GM18498 (cell line): ENCODE data around the gene SGMS1.
A peak's percentile ranks its signal among the peaks of the same experiment; 100 is the strongest.
"Not testable (repeated sequence)": the region's sequence is repeated elsewhere in the genome, so short reads cannot be mapped to it uniquely, and the experiment has no call there.

Experiments used
- ATAC-seq: cut with Tn5 transposase; IDR thresholded peaks from one replicate; pipeline ENCODE4 v1.9.1; 2021; ENCODE audit warnings: mild to moderate bottlenecking, moderate library complexity; ENCODE audit not compliant: unreplicated experiment

The SGMS1 gene

DNA sequence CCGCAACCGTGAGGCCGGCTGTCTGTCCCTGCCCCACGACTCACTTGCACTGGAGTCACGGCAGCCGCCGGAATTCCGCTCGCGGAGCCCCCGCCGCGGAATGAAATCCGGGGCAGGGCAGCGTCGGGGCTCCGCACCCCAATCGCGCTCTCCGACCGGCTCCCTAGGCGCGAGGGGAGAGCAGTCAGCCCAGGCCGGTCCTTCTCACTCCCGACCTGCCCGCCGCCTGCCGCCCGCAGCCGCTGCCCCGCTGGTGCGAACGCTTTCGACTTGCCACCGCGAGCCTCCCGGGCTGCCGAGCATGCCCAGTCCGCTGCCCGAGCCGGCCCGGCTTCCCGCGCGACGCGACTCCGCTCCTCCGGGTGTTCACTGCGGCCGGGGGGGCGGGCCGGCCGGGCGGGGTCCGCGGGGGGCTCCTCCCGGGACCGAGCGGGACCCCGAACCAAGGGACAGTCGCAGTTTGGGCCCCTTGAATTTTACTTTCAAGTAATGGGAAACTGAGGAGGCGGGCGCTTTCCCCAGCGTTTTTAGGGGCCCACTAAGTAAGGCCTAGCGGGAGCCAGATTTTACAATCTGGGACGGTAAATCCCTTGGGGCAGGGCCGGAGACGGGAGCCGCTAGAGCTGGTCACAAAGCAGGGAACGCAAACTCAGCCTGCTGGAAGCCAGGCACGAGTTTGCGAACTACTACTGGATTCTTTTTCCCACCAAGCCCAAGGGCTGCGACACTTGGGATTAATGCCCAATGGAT lies at the start of gene SGMS1:
Gene SGMS1, minus strand, starts transcription at position 294 of the 750 bp plus-strand sequence. CDS start 279,842 bp downstream, outside the sequence.
- ATAC-seq: peak; percentile 37

GRCh38 chr10:50672152-50672551 lies 48.4 kb upstream of the SGMS1 start:
- peak; percentile 58 for ATAC-seq

GRCh38 chr10:50671645-50672044 lies 47.9 kb upstream of the SGMS1 start:
- ATAC-seq: peak; percentile 4

GRCh38 chr10:50669957-50670356 lies 46.2 kb upstream of the SGMS1 start:
- ATAC-seq: not testable (repeated sequence)

DNA sequence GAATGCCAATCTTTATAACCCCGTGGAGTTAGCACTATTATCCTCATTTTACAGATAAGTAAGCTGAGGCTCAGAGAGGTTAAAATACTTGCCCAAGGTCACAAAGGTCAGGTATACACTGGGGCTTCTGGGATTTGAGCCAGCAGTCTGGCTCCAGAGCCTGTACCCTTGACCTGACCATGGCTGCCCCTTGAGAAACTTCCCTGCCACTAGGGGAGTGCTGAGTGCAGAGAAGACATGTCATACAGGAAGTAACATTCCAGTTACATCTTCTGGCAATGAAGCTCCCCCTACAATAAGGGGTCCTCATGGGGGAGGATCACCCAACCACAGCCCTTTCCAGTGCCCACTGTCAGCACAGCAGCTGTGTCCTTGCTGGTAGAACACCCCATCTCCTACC lies 43.6 kb upstream of the SGMS1 start:
- not testable (repeated sequence) for ATAC-seq

GRCh38 chr10:50662420-50662819 lies 38.7 kb upstream of the SGMS1 start:
- not testable (repeated sequence) for ATAC-seq

- not testable (repeated sequence) for ATAC-seq
Measured at GRCh38 chr10:50661563-50661962, 37.8 kb upstream of the SGMS1 start.

DNA sequence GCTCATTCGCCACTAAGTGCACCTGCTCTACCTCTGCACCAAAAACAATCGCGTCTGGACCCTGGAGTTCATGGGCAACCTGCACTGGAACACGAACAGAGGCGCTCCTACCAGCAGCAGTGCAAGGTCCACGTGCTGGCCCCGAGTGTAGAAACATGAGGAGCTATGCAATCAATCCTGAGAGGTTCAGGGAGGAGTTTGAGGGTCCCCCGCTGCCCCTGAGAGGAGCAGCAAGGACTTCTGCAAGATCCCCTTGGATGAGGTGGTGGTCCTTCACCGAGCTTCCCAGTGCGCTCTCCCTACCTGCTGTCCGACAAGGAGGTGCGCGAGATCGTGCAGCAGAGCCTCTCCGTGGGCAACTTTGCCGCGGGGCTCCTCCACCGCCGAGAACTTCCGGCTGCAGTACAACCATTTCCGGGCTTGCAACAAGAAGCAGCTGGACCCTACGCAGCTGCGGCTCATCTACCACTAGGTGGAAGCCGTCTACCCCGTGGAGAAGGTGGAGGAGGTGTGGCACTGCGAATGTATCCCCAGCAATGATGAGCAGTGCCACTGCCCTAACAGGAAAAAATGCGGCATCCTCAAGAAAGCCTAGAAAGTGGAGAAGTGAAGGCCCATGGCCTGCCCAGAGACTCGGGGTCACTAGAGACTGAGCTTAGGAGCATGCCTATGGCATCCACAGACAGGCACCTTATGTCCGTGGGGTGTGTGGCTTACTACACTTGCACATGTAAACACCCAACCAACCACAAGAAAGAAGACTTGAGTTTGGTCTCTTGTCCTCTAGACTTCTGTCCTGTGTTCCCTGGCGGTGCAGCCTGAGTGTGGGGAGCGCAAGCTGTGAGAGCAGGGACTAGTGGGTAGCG lies 36.3 kb upstream of the SGMS1 start:
- ATAC-seq: peak; percentile 93

- ATAC-seq: not testable (repeated sequence)
Measured at GRCh38 chr10:50659016-50659864, 35.5 kb upstream of the SGMS1 start.

DNA sequence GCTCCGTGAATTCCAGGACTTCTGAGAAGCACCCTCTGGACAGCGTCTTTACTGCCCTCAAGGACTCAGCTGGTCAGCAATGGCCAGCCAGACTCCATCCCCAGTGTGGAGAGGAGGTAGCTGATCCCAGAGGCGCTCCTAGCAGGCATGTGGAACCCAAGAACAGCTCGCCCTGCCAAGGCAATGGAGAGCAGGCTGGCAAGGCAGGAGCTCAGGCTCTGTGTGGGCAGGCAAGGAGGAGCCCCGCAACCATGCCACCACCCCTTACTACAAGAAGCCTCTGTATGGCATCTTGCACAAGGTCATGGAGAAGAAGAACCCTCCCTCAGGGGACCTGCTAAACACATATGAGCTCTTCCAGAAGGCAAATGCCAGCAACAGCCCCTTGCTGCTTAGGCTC lies 34.4 kb upstream of the SGMS1 start:
- ATAC-seq: no peak

- ATAC-seq: no peak
Measured at GRCh38 chr10:50653758-50654157, 30.0 kb upstream of the SGMS1 start.

DNA sequence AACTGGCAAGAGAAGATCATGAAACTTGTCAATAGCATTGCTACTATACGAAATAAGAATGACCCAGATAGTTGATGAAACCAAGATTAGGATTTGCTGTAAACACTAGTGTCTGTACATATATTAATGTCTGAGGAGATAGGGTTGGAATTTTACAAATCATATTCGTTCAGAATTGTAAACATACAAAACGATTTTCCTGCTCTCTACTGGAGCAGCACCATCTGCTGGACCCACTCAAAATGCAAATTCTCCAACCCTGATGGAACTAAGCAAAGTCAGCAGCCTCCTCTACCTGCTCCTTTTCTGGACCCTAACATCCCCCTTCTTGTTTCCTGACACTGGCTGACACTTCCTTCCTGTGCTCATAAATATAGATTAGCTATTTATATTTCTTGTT lies 29.4 kb upstream of the SGMS1 start:
- ATAC-seq: no peak

- no peak for ATAC-seq
Measured at GRCh38 chr10:50651808-50652207, 28.1 kb upstream of the SGMS1 start.

- no peak for ATAC-seq
Measured at GRCh38 chr10:50650481-50650880, 26.7 kb upstream of the SGMS1 start.

- ATAC-seq: no peak
Measured at GRCh38 chr10:50648935-50649227, 25.1 kb upstream of the SGMS1 start.

DNA sequence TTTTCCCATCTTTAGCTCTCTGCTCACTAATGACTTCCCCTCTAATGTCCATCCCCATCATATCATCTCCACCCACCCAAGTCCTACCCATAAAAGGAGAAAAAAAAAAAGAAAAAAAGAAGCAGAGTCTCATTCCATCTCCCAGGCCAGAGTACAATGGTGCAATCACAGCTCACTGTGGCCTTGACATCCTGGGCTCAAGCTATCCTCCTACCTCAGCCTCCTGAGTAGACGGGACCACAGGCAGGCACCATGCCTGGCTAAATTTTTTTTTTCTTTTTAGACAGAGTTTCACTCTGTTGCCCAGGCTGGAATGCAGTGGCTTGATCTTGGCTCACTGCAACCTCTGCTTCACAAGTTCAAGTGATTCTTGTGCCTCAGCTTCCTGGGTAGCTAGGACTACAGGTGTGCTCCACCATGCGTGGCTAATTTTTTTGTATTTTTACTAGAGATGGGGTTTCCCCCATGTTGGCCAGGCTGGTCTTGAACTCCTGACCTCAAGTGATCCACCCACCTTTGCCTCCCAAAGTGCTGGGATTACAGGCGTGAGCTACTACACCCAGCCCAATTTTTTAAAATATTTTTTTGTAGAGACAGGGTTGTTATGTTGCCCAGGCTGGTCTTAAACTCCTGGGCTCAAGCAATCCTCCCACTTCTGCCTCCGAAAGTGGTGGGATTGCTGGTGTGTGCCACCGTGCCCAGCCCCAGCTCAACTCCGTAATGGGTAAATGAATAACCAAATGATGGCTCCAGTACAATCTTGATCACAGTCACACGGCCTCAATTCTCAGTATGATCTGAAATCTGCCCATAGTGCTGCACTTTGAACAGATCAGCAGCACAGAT lies 24.6 kb upstream of the SGMS1 start:
- peak; percentile 84 for ATAC-seq

DNA sequence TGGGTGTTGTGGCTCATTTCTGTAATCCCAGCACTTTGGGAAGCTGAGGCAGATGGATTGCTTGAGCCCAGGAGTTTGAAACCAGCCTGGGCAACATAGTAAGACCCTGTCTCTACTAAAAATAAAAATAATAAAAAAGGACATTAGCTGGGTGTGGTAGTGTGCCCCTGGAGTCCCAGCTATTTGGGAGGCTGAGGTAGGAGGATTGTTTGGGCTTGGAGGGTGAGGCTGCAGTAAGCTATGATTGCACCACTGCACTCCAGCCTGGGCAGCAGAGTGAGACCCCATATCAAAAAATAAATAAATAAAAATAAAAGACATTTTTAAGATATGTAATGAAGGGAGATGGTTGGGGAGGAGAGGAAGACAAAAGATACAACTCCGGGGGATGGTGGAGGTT lies 23.6 kb upstream of the SGMS1 start:
- ATAC-seq: not testable (repeated sequence)

DNA sequence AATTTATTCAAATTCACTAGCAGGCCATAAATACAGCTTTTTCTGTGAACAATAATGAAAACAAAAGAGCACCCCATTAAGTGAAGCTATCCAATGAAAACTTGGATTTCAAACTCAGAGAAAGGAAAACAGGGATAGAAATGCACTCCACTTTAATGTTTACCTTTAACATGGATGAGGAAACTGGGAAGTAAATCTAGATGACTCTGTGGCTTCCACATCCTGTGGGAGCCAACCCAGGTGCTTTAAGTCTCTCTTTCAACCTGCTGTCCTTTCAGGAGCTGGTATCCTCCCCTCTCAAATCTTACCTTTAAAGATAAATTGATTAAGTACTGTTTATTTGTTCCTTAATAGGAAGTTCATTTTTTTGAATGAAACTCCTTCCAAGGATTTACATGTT lies 21.5 kb upstream of the SGMS1 start:
- ATAC-seq: no peak

GRCh38 chr10:50641626-50642025 lies 17.9 kb upstream of the SGMS1 start:
- no peak for ATAC-seq

GRCh38 chr10:50640238-50640637 lies 16.5 kb upstream of the SGMS1 start:
- ATAC-seq: no peak
